Iris pigment epithelial cell (primary cell): ENCODE results near the gene NEDD9.

Experiments used
- DNase-seq: peaks from one replicate; pipeline ENCODE4 v3.0.0-alpha.2; 2011; ENCODE audit warnings: low read depth

The NEDD9 gene

DNA sequence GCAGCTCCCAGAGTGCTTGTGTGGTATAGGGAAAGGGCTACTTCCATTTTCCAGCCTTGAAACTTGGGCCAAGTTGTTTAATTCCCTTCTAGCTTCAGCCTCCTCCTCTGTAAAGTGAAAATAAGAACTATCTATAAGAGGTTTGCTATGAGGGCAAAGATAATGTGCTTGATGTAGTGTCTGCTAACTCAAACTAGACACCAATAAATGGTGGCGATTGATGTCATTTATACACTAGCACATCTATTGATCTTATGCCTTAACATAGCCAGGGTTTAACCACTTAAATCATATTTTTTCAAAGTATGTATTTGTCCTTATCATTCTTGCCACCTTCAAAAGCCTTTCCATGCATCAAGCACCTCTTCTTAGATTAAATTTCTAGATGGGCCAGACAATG lies 55.2 kb downstream of the NEDD9 start:
- no peak for DNase-seq

DNA sequence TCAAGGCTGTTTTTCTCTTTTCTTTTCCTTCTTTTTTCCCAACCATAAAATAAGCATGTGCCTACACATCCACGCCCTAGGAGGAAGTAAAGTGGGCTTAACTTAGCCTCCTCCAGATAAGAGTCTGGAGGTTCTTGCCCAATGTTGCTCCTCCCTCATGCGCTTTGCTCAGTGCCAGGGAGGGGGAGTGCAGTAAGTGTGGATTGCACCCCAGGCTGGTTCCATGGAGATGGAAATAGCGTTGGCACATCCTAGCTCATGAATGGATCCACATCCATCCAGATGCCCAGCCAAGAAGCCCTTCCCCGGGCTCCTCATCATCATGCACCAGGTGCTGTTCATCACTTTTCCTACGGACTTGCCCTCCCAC lies 58.2 kb downstream of the NEDD9 start:
- DNase-seq, result no peak

DNA sequence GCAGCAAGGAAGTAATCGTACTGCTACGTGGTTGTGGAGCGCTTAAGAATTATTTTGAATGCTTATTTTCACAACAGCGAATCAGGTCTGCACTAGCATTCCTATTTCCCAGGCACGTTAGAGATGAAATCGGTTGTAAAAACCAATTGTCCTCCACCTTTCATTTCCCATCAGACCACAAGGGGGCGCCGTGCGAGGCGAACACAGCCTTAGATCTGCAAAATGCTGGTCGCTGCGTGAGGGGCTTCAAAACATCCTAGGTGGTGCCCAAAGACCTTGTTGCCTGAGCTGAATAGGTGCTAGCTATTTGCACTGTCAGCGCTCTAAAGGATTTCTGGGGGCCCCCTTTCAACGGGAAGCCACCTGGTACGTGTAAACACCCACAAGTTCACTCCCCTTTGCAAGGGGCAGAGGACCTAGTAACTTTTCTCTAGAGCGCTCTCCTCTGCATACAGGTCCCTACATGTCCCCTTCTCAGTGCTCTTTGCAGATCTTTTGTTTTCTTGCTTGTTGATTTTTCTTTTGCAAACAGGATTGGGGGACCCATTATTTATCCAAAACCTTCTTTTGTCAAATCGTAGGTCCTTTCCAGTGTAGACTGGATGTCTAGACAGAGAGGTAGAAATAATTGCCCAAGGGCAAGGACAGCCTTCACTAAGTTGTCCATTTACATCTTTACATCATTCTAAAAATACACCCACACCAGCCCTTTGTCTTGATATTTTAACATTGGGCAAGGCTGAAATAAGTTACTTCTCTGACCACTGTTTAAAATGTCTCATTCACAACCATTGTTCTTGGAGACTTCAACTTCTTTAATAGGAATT lies 59.8 kb downstream of the NEDD9 start:
- DNase-seq, result peak; percentile 43

DNA sequence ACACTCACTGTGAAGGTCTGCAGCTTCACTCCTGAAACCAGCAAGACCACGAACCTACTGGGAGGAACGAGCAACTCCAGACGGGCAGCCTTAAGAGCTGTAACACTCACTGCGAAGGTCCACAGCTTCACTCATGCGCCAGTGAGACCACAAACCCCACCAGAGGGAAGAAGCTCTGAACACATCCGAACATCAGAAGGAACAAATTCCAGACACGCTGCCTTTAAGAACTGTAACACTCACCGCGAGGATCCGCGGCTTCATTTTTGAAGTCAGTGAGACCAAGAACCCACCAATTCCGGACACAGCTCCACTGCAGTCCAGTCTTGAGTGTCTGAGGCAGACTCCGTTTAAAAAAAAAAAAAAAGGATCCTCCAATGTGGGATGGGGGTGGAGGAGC lies 60.5 kb downstream of the NEDD9 start:
- no peak for DNase-seq

DNA sequence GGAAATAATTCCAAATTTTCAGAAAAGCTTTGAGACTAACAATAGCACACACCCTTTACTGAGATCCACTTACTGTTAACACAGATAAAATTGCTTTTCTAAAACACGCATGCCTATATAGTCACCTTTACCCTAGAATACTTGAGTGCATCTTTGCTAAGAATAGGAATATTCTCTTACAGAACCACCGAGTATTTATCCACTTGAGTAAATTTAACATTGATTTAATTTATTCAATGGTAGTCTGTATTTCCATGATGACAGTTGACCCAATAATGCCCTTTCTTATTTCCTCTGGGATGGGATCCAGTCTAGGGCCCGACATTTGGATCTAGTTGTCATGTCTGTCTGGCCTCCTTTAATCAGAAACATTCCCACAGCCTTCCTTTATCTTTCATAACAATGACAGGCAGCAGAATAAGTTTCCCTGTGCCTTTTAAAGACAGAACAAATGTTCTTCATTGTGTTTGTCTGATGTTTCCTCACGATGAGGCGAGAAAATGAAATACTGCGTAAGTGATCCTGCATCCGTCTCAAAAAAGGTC lies 64.3 kb downstream of the NEDD9 start:
- no peak for DNase-seq

DNA sequence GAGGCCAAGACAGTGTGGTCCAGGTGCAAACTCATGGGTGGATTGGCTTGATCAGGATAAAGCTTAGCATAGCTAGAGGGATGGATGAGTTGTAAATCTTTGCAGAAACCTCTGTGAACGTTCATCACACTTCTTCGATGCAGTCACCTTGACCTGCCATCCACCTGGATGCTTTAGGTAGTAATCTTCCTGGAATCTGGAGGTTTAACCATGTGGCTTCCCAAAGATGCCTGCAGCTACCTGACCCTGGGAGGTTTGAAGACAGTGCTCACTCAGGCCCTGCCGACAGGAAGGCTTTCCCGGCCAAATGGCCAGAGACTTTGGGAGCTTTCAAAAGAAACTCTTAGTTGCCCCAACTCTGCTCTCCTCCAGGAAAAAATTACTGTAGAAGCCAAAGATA lies 65.5 kb downstream of the NEDD9 start:
- DNase-seq, result no peak

DNA sequence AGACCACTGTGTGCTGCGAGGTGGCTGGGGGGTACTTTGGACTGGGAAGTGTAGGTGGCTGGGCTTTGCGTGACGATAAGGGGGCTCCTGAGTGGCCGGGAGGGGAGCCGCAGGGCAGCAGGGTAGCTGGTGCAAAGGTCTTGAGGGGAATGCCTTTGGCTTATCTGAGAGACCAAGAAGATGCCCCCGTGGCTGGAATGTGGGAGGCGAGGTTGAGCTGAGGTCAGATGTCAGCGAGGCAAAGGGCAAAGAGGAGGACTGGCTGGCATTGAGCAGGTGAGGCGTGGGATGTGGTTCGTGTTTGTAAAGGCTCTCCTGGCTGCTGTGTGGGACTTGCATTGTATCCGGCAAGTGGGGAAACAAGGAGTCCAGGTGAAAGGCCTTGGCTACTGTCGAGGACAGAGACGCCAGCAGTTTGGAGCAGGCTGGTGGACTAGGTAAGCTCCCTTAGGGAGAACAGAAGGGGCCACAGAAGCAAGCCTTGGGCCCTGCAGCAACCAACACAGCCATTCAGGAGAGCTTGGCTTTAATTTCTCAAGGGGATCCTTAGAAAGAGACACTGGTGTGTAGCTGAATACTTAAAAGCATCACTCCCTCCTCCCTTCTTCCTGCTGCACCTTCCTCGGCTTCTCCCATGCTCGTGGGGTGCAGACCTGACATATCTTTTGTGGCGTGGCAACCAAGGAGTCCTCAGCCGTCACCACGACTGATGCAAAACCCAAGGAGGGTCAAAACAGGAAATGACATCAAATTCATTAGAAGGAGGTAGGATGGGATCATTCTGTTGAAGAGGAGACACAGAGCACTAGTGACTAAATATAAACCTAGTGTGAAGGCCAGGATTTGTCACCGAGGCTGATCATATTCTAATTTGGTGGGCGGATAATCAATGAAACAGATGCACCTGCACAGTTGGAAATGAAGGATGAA lies 67.5 kb downstream of the NEDD9 start:
- no peak for DNase-seq

DNA sequence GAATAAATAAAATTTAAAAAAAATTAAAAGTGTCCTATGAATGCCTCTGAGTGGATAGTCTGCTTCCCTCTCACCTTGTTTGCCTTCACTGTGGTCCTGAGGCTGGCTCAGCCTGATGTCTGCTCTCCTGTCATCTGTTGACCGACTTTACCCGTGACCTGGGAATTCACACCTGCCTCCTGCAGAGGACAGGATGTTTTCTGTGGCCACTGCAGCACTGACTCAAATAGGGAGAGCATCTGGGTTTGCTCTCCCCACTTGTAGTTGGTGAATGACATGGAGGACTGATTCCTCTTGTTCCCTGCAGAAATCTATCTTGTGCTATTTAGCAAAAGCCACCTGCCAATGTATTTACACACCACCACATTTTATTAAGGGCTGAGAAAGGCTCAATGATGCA lies 68.5 kb downstream of the NEDD9 start:
- DNase-seq, result no peak

DNA sequence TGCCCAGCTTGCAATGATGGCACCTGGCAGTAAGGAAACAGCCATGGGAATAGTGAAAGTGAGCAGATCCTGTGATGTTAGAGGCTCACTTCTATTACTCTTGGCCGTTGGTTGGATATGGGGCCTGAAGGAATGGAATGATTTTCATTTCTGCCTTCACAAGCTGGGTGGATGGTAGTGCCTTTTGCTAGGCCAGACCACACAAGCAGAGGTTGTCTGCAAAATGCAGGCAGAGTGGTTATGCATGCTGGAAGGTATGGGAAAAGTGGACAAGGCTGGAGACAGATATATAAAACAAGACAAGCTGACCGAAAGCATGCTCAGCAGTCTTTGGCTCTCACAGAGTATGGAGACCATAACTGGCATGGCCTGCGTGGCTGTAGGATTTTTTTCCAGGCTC lies 70.2 kb downstream of the NEDD9 start:
- DNase-seq, result no peak

DNA sequence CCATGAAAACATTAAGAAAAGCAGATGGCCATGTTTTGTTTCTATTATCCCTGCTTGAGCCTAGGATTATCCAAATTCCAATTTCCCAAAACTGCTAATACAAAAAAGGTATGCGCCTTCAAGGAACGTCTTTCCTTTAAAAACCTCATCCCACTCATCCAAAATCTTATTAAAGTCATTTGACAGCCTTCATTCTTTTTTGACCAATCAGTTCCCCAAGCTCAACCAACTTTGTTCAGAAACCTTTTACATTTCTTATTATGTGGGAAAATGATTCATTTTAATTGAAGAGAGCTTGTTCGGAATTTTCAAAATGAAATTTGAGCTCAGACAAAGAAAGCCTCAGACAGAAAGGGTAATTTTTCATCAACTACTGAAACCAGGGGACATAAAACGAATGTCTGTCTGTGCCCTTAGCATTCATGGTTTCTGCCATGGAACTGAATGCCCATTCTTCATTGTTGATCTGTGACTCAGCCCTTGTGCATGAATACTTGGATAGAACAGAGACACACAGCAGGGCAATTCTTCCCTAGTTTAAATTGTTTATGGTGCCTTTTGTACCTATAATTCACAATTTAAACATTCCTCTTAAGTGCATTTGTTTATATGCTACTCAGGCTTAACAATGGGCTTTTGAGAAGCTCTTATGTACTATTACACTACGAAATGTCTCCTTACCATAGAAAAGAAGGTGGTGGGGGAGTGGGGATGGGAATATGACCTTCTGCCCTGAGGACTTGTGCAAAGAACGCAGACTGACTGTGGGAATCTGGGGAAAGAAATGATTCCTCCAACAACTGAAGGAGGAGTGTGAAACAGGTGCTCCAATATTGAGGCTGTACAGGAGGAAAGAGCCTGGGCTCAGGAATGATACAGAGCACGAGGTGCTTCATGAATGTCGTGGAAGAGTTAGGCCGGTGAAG lies 71.2 kb downstream of the NEDD9 start:
- peak; percentile 33 for DNase-seq

DNA sequence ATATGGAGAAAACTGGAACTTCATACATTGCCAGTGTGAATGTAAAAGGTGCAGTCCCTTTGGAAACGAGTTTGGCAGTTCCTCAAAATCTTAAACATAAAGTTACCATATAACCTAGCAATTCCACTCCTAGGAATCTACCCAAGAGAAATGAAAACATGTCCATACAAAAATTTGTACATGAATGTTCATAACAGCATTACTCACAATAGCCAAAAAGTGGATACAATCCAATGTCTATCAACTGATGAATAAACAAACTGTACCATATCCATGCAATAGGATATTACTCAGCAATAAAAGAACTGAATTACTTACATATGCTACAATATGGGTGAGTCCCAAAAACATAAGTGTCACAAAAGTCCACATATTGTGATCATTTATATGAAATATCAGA lies 72.3 kb downstream of the NEDD9 start:
- DNase-seq, result peak; percentile 36

DNA sequence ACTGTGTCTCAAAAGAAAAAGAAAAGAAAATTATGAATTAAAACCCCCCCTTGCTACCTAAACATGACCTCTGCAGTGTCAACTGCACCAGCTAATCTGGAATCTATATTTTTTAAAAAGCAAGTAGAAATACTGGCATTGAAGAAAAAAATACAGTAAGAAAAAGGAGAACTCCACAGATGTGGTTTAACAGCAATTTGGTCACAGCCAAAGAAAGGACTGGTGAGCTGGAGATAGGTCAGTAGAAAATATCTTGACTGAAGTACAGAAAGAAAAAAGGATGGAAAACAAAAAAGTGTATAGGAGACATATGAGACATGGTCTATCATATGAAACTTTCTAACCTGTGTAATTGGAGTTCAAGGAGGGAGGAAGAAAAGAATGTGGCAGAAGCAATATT lies 76.9 kb downstream of the NEDD9 start:
- DNase-seq, result no peak

DNA sequence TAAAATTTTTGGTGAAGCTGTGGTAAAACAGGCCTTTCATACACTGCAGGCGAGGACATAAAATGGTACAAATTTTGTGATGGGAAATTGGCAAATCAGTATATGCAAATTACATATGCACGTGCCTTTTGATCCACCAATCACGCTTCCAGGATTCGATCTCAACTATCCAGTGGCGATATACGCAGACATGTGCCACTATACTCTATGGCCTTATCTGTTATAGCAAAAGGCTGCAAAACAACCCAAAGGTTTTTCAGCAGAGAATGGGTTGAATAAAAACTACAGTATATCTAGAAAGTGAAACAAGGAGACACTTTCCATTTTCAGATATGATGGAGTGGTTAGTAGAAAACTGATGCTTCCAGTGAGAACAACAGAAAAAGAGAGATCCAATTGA lies 79.0 kb downstream of the NEDD9 start:
- no peak for DNase-seq

DNA sequence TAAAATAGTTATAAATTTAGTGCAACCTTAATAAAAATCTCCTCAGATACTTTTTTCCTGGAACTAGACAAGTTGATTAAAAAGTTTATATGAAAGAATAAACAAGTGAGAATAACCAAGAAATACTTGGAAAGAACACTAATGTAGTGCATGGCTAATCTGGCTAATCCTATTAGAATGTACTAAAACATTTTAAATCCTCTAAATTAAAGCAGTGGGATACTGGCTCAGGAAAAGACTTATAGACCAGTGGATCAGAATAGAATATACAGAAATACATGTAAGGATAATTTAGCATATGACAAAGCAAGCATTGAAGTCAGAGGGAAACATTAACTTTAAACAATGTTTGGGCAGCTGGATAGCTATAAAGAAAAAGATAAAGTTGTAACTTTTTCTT lies 79.9 kb downstream of the NEDD9 start:
- no peak for DNase-seq

DNA sequence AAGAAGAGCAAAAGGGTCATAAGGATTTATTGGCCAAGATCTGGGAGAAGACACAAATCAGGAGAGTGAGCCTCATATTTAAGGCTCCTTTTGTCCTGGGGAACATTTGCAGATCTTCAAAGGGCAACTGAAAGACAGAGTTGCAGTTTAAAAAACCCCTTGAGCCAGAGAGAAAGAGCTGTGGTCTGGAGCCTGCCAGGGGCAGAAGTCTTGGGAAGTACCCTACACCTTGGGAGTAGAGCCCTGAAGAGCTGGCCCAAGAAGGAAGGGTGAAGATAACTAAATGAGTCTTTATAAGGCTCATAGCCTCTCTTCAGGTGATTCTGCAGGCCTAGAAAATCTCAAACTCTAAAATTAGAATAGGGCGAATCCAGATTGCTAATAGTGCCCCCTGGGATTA lies 81.0 kb downstream of the NEDD9 start:
- DNase-seq, result no peak

DNA sequence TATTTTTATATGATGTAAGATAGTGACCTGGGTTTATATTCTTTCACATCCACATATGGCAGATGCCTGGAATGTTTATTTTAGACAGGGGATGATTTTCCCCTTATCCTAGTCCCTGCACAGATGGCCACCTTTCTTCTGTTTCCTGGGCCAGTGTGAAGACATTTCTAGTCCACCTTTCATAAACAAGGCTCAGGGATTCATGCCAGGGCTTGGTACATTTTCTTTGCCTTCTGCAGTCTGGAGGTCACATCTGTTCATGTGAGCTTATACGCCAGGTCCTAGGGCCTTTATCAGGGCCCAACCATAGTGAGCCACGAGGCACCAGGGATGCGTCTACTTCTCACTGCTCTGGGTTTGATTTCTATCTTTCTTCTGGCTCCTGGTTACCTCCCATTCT lies 82.9 kb downstream of the NEDD9 start:
- no peak for DNase-seq

DNA sequence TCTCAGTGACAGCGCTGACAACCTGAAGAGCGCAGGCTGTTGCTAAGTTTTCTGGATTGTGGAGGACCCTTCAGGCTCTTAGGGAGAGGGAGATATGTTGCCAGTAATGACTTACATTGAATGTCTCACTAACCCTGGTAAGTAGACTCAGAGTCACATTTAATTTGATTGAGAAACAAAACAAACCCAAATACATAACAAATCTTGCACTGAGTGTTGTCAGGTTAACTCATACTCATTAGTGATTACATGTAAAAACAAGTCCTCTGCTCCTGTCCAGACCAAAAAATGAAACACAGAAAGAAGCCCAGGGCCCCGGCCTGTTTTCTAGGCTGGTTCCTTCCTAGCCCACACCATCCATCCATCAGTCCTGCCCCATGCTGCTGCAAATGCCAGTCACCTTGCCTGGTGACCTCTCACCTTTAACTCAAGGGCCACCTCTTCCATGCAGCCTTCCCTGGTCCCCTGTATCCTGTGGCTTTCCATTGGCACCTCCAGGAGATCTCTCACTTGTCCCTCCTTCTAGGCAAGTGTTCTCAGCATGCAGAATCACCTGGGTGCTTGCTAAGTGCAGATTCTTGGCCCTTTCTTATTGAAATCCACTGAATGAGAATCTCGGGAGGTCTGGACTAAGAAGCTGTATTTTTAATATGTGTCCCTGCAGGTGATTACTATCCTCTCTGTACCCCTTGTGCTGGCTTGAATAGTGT lies 86.2 kb downstream of the NEDD9 start:
- DNase-seq, result no peak

DNA sequence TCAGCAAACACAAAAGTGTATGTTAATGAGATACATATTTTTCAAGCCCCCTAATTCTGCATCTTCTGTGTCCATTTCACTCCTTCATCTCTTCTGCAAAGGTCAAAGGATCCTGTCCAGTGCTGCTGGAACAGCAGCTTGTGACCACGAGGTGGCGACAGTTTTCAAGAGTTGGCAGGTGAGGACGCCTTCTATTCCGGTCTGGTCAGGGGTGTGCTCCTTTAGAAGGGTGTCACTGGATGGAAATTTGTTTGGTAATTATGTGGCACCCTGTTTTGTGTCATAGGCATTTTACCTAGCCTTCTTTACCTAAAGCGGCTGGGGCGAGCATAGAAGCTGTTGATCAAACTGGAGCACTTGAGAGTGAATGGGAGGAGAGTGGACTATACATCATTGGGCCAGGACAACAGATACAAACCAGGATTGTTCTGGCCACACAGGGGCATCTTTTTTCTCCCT lies 88.0 kb downstream of the NEDD9 start:
- peak; percentile 77 for DNase-seq

DNA sequence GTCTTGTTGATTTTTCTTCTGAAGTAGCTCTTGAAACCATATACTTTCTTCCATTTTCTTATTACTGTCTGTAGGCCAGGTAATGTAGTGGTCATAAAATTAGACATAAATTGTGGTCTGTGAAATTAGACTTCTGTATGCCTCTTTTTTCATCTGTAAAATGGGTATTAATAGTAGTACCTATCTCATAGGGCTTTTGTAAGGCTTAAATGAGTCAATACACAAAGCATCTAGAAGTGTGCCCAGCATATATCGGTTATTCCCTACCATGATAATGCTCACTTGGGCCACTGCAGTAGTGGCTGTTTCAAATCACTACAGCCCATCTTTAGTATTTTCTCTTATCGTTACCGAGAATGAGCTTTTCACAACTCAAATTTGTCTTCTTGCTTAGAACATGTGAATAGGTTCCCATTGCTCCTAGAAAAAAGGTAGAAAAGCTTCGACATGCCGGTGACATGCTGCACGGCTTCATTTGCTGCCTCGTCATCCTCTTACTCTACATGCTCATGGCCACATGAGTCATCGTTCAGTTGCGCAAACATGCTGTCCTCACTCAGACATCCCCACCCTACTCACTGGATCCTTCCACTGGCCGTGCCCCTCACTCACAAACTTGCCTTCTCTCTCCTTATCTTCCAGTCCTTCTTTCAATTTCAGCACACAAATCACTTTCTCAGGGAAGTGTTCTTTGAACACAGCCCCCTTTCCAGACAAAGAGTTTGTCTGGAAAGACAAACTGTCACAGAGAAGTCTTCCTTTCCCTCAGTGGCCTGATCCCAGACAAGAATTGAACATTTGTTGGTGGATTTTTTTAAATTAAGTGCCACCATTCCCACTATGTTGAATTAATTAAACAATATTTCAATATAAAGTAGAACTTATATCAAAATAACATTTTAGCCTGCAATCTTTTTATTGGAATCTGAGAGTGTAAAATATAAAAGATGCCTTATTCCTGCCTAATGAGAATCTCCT lies 88.8 kb downstream of the NEDD9 start:
- DNase-seq, result peak; percentile 98
